ENCODE data around the gene MAP1A.

DNA sequence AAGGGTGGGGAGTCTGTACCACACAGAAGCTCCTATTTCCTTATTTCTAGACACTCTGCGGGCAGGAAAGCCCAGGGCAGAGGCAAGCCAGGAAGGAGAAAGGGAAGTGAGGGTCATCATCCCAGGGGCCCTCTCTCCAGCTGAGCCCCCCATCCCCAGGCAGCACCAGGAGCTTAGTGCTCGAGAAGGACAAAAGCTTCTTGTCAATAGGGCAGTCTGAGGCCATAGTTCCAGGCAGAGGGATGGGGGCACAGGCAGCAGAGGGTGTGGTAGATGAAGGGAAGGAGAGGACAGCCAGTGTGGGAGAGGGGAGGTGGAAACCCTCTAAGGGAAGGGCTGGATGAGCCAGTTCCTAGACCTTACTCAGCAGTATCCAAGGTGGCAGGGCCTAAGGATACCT lies 2.7 kb downstream of the MAP1A start:
- TF ChIP-seq, protein P1, sequence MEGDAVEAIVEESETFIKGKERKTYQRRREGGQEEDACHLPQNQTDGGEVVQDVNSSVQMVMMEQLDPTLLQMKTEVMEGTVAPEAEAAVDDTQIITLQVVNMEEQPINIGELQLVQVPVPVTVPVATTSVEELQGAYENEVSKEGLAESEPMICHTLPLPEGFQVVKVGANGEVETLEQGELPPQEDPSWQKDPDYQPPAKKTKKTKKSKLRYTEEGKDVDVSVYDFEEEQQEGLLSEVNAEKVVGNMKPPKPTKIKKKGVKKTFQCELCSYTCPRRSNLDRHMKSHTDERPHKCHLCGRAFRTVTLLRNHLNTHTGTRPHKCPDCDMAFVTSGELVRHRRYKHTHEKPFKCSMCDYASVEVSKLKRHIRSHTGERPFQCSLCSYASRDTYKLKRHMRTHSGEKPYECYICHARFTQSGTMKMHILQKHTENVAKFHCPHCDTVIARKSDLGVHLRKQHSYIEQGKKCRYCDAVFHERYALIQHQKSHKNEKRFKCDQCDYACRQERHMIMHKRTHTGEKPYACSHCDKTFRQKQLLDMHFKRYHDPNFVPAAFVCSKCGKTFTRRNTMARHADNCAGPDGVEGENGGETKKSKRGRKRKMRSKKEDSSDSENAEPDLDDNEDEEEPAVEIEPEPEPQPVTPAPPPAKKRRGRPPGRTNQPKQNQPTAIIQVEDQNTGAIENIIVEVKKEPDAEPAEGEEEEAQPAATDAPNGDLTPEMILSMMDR (conservative IDR thresholded peaks at IDR 0.05; ENCODE audit: low read depth, low read length) = no peak
- no peak for TF ChIP-seq EZH2 (IDR thresholded peaks at IDR 0.05; ENCODE audit: low read length, unreplicated experiment)

Data from PC-3 (cell line).